ENCODE measurements around the gene SLC29A3. TPM values are rescaled to one million over a fixed set of nuclear protein-coding genes. Genes with fewer than 3 reads are reported as not detected.

The SLC29A3 gene
- polyA plus RNA-seq, 4 donors, result 0.45 to 16.9 (median 2.7) TPM

DNA sequence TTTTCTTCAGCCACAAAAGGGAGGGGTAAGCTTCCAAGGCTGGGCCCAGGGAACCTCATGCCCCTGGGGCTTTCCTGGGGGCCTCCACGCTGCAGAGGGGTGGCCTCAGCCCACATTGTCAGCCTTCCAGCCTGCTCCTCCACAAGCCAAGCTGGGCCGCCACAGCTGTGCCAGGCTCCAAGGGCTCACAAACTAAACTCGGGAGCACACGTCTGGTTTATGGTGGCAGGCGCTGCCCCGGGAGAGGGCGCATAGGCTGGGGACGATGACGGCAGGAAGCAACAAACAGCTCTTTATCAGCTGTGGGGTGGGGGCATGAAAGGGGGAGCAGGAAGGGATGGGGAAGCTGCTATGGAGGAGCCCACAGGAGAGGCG lies 71.4 kb downstream of the SLC29A3 start:
- no peak overlapping the region for H3K4me3 ChIP-seq (ENCODE audit: low read depth in 1 of 3, low read length in 3 of 3)
- H3K27me3 ChIP-seq (ENCODE audit: control insufficient read depth in 3 of 3, insufficient read depth in 3 of 3, low read length in 3 of 3), result peaks cover 0 to 15% (median 0%) of the 10 kb centered on the region in 3 donors
- no peaks in the 10 kb centered on the region for H3K9me3 ChIP-seq (ENCODE audit: control insufficient read depth in 2 of 2, insufficient read depth in 1 of 2, low read depth in 1 of 2, low read length in 1 of 2)
- no peak overlapping the region for H3K27ac ChIP-seq (ENCODE audit: low read depth in 1 of 3, low read length in 2 of 3)
- FAIRE-seq, result no peak
- peak in 1 of 2 donors; percentile 16 for DNase-seq
- WGBS, 3 donors, result 6 to 22% (median 11%) methylated on average over 10 of the region's 10 CpGs
- H3K36me3 ChIP-seq (ENCODE audit: control insufficient read depth in 3 of 3, insufficient read depth in 2 of 3, low read depth in 1 of 3, low read length in 3 of 3), result no peaks in the 10 kb centered on the region
- no peaks in the 10 kb centered on the region for H3K4me1 ChIP-seq (ENCODE audit: control insufficient read depth in 3 of 3, insufficient read depth in 2 of 3, low read depth in 1 of 3, low read length in 2 of 3)

DNA sequence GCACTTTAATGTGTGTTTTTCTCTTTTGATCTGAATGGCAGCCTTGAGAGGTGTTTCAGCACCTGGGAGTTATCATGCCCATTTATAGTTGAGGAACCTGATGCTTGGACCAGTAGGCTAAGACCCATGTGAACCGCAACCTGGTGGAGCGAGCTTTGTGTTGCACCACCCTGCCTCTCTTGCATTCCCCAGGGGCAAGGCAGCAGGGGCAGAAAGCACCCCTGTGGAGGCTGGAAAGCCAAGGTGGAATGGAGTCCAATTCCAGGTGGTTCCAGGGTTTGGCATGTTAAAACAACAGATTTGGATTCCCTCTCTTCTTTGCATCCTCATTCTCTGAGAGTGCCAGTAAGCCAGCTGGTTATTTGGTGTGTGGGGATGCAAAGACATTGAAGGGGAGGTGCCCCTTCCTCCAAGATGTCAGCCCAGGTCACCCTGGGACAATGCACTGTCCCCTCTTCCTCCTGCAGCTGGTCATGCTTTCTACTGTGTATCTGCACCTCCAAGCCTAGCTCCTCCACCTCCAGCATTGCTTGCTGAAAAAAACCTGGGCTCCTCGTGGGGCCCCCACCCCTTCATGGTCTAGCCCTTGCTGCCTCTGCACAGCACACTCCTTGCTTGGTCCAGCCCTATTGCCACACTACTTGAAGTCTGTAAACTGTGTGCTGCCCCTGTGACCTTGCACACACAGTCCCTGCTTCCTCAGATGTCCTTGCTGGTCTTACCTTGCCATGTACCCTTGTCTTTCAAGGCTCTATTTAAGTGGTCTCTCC lies 72.0 kb downstream of the SLC29A3 start:
- no peaks in the 10 kb centered on the region for H3K9me3 ChIP-seq (ENCODE audit: control insufficient read depth in 2 of 2, insufficient read depth in 1 of 2, low read depth in 1 of 2, low read length in 1 of 2)
- WGBS, 3 donors, result 65 to 80% (median 73%) methylated on average over 3 of the region's 3 CpGs
- H3K27ac ChIP-seq (ENCODE audit: low read depth in 1 of 3, low read length in 2 of 3), result no peak overlapping the region
- FAIRE-seq, result no peak
- H3K4me3 ChIP-seq (ENCODE audit: low read depth in 1 of 3, low read length in 3 of 3), result no peak overlapping the region
- no peaks in the 10 kb centered on the region for H3K4me1 ChIP-seq (ENCODE audit: control insufficient read depth in 3 of 3, insufficient read depth in 2 of 3, low read depth in 1 of 3, low read length in 2 of 3)
- H3K36me3 ChIP-seq (ENCODE audit: control insufficient read depth in 3 of 3, insufficient read depth in 2 of 3, low read depth in 1 of 3, low read length in 3 of 3), result no peaks in the 10 kb centered on the region
- peaks cover 0 to 19% (median 2%) of the 10 kb centered on the region in 3 donors for H3K27me3 ChIP-seq (ENCODE audit: control insufficient read depth in 3 of 3, insufficient read depth in 3 of 3, low read length in 3 of 3)
- DNase-seq, result no peak

DNA sequence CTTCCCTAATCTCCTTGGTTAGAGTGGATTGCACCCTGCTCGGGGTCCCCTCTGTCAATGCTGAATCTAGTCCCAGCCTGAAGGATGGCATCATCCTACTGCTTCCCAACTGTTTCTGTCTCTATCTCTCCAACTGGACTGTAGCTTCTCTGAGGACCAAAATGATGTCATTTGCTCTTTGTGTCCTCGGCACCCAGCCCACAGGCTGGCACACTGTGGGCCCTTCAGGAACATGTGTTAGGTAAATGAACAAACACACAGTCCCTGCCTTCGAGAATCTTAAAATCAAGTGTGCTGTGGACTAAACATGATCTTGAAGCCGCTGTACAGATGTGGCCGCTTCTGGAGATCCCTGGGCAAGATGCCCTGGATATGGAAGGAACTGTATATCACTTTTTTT lies 72.6 kb downstream of the SLC29A3 start:
- H3K36me3 ChIP-seq (ENCODE audit: control insufficient read depth in 3 of 3, insufficient read depth in 2 of 3, low read depth in 1 of 3, low read length in 3 of 3), result no peaks in the 10 kb centered on the region
- no peak for DNase-seq
- H3K4me3 ChIP-seq (ENCODE audit: low read depth in 1 of 3, low read length in 3 of 3), result no peak overlapping the region
- H3K27ac ChIP-seq (ENCODE audit: low read depth in 1 of 3, low read length in 2 of 3), result no peak overlapping the region
- no peaks in the 10 kb centered on the region for H3K4me1 ChIP-seq (ENCODE audit: control insufficient read depth in 3 of 3, insufficient read depth in 2 of 3, low read depth in 1 of 3, low read length in 2 of 3)
- WGBS, 3 donors, result 73 to 80% (median 76%) methylated on average over 5 of the region's 5 CpGs
- FAIRE-seq, result no peak
- no peaks in the 10 kb centered on the region for H3K9me3 ChIP-seq (ENCODE audit: control insufficient read depth in 2 of 2, insufficient read depth in 1 of 2, low read depth in 1 of 2, low read length in 1 of 2)
- H3K27me3 ChIP-seq (ENCODE audit: control insufficient read depth in 3 of 3, insufficient read depth in 3 of 3, low read length in 3 of 3), result peaks cover 0 to 20% (median 2%) of the 10 kb centered on the region in 3 donors

DNA sequence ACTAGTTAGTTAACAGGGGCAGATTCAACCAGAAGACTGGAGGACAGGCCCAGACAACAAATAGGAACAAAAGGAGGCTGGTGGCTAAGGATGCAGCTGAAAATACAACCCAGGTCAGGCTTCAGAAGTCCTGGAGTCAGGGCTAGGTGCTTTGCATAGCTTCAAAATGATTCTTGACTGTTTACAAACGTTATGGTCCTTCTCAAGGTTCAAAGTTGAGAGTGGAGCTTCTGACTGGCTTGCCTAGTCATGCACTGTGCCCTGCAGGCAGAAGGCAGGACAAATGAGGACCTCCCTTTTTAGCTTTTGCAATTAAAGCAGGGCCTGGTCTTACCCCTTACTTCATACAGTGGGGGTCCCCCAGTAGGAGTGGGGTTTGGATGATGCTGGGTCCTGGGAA lies 73.2 kb downstream of the SLC29A3 start:
- H3K27me3 ChIP-seq (ENCODE audit: control insufficient read depth in 3 of 3, insufficient read depth in 3 of 3, low read length in 3 of 3), result peaks cover 0 to 22% (median 2%) of the 10 kb centered on the region in 3 donors
- no peaks in the 10 kb centered on the region for H3K9me3 ChIP-seq (ENCODE audit: control insufficient read depth in 2 of 2, insufficient read depth in 1 of 2, low read depth in 1 of 2, low read length in 1 of 2)
- FAIRE-seq (no peak), DNase-seq (no peak)
- H3K36me3 ChIP-seq (ENCODE audit: control insufficient read depth in 3 of 3, insufficient read depth in 2 of 3, low read depth in 1 of 3, low read length in 3 of 3), result no peaks in the 10 kb centered on the region
- H3K4me1 ChIP-seq (ENCODE audit: control insufficient read depth in 3 of 3, insufficient read depth in 2 of 3, low read depth in 1 of 3, low read length in 2 of 3), result no peaks in the 10 kb centered on the region
- no peak overlapping the region for H3K4me3 ChIP-seq (ENCODE audit: low read depth in 1 of 3, low read length in 3 of 3)
- WGBS, 3 donors, result 0 to 31% (median 11%) methylated on average over 1 of the region's 1 CpG
- H3K27ac ChIP-seq (ENCODE audit: low read depth in 1 of 3, low read length in 2 of 3), result no peak overlapping the region

DNA sequence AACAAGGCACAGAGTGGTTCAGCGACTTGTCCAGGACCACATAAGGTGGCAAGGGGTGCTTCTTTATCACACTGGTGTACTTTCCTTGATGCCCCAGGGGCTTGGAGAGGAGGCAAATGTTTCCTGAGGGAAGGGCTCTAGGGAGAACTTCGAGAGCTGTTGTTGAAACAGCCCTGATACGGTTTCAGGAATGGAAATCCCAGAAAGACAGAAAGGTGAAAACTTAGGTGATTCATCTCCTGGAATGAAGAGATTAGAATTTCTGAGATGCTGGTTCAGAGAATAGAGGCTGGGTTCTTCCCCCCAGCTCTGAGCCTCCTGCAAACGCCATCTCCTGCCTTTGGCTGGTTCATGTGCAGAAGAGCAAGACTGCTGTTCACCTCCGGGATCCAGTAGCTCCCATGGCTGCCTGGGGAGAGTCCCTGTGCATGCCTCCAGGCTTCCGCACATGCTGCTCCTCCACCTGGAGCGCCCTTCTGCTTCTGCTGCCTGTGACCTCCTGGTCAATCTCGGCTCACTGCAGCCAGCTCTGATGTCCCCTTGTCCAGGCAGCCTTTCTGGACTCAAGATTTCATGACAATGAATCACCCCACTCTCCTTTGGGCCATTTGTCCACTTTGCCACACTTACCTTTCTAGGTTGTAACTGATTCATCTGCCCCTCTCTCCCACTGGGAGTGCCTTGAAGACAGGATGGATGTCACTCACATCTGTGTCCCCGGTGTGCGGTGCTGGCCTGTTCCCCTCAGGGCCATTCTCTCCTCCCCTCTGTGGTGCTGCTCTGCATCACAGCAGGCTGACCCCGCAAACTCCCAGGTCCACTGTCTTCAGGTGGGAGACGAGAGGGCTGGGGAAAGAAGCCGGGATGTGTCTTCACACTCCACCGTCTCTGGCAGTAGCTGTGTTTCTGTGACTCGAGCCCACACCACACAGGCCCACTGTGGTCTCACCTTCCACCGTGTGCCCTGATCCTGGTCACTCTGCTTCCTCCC lies 74.0 kb downstream of the SLC29A3 start:
- H3K36me3 ChIP-seq (ENCODE audit: control insufficient read depth in 3 of 3, insufficient read depth in 2 of 3, low read depth in 1 of 3, low read length in 3 of 3), result no peaks in the 10 kb centered on the region
- FAIRE-seq (no peak), DNase-seq (no peak)
- H3K4me3 ChIP-seq (ENCODE audit: low read depth in 1 of 3, low read length in 3 of 3), result no peak overlapping the region
- H3K27me3 ChIP-seq (ENCODE audit: control insufficient read depth in 3 of 3, insufficient read depth in 3 of 3, low read length in 3 of 3), result peaks cover 0 to 30% (median 9%) of the 10 kb centered on the region in 3 donors
- WGBS, 3 donors, result 83 to 84% (median 83%) methylated on average over 16 of the region's 16 CpGs
- peaks cover 0 to 8% (median 0%) of the 10 kb centered on the region in 3 donors for H3K4me1 ChIP-seq (ENCODE audit: control insufficient read depth in 3 of 3, insufficient read depth in 2 of 3, low read depth in 1 of 3, low read length in 2 of 3)
- no peak overlapping the region for H3K27ac ChIP-seq (ENCODE audit: low read depth in 1 of 3, low read length in 2 of 3)
- no peaks in the 10 kb centered on the region for H3K9me3 ChIP-seq (ENCODE audit: control insufficient read depth in 2 of 2, insufficient read depth in 1 of 2, low read depth in 1 of 2, low read length in 1 of 2)

DNA sequence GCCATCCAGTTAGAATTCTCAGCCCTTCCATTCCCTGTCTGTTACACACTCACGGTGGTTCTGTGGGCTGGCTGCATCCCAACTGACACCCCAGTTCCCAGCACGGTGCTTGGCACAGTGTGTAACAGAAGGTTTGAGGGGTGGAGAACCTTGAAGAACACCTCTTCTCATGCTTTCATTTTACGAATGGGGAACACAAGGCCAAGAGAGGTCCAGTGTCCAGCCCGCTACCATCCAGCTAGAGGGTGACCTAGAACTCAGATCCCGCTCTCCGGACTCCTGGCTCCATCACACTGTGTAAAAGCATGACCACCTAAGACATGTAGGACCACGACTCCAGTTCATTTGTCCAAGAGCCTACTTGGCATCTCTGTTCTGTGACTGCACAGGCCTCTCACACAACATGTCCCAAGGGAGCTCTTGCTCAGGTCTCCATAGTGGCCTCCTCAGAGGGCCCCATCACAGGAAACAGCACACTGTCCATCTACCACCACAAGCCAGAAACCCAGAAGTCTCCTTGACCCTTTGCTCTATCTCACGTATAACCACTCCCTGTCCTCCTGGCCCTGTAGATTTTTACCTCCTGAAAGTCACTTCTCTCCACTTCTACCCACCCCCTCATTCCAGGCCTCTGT lies 74.9 kb downstream of the SLC29A3 start:
- Histone ChIP-seq H3K27me3 (ENCODE audit: control insufficient read depth in 3 of 3, insufficient read depth in 3 of 3, low read length in 3 of 3) (peaks cover 3 to 36% (median 18%) of the 10 kb centered on the region in 3 donors), H3K4me1 (ENCODE audit: control insufficient read depth in 3 of 3, insufficient read depth in 2 of 3, low read depth in 1 of 3, low read length in 2 of 3) (peaks cover 0 to 9% (median 0%) of the 10 kb centered on the region in 3 donors), H3K9me3 (ENCODE audit: control insufficient read depth in 2 of 2, insufficient read depth in 1 of 2, low read depth in 1 of 2, low read length in 1 of 2) (no peaks in the 10 kb centered on the region), H3K4me3 (ENCODE audit: low read depth in 1 of 3, low read length in 3 of 3) (no peak overlapping the region), H3K36me3 (ENCODE audit: control insufficient read depth in 3 of 3, insufficient read depth in 2 of 3, low read depth in 1 of 3, low read length in 3 of 3) (no peaks in the 10 kb centered on the region), H3K27ac (ENCODE audit: low read depth in 1 of 3, low read length in 2 of 3) (no peak overlapping the region)
- DNase-seq (no peak), FAIRE-seq (no peak)
- WGBS, 3 donors, result 78 to 88% (median 87%) methylated on average over 8 of the region's 8 CpGs

DNA sequence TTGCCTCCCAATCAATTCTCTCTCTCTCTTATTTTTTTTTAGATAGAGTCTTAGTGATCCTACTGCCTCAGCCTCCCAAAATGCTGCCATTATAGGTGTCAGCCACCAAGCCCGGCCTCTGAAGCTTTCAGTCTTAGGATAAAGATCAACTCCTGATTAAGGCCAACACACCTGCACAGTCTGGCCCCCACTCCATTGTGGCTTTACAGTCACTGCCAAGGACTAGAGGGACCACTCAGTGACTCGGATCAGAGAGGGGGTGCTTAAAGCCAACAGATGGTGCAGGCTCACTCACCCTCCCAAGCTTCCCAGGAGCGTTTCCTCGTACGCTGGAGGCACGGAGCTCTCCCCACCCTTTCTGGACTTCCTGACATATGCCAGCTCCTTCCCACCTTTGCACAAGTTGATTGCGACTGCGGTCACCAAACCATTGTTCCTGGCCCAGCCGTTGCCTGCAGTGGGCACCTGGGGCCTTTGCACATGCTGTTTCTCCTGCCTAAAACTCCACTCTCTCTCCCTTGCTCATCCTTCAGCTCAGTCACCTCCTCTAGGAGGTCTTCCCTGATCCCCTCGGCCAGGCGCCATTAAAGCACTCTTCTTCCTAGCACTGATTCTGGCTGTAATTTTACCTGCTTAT lies 76.0 kb downstream of the SLC29A3 start:
- H3K4me1 ChIP-seq (ENCODE audit: control insufficient read depth in 3 of 3, insufficient read depth in 2 of 3, low read depth in 1 of 3, low read length in 2 of 3), result peaks cover 0 to 9% (median 0%) of the 10 kb centered on the region in 3 donors
- H3K9me3 ChIP-seq (ENCODE audit: control insufficient read depth in 2 of 2, insufficient read depth in 1 of 2, low read depth in 1 of 2, low read length in 1 of 2), result no peaks in the 10 kb centered on the region
- DNase-seq (no peak), FAIRE-seq (no peak)
- H3K4me3 ChIP-seq (ENCODE audit: low read depth in 1 of 3, low read length in 3 of 3), result no peak overlapping the region
- no peak overlapping the region for H3K27ac ChIP-seq (ENCODE audit: low read depth in 1 of 3, low read length in 2 of 3)
- H3K36me3 ChIP-seq (ENCODE audit: control insufficient read depth in 3 of 3, insufficient read depth in 2 of 3, low read depth in 1 of 3, low read length in 3 of 3), result no peaks in the 10 kb centered on the region
- WGBS, 3 donors, result 91 to 95% (median 92%) methylated on average over 11 of the region's 11 CpGs
- H3K27me3 ChIP-seq (ENCODE audit: control insufficient read depth in 3 of 3, insufficient read depth in 3 of 3, low read length in 3 of 3), result peaks cover 3 to 44% (median 28%) of the 10 kb centered on the region in 3 donors

DNA sequence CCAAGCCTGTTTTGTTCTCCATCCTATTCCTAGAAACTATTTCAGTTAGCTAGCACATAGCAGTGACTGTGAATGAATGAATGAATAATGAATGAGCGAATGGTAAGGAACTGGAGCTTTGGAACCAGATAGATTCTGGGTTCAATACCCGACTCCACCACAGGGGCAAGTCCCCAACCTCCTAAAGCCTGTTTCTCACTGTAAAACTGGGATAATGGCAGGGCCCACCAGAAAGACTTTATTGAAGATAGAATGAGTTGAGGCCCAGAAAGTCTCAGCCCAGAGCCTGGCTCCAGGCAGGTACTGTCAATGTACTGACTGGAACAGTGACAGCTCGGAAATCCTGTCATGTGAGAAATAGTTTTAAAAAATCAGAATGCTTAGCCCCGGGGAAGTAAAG lies 76.6 kb downstream of the SLC29A3 start:
- no peaks in the 10 kb centered on the region for H3K9me3 ChIP-seq (ENCODE audit: control insufficient read depth in 2 of 2, insufficient read depth in 1 of 2, low read depth in 1 of 2, low read length in 1 of 2)
- FAIRE-seq (no peak), DNase-seq (no peak)
- H3K27ac ChIP-seq (ENCODE audit: low read depth in 1 of 3, low read length in 2 of 3), result no peak overlapping the region
- peaks cover 0 to 9% (median 0%) of the 10 kb centered on the region in 3 donors for H3K4me1 ChIP-seq (ENCODE audit: control insufficient read depth in 3 of 3, insufficient read depth in 2 of 3, low read depth in 1 of 3, low read length in 2 of 3)
- 86 to 89% (median 89%) methylated on average over 4 of the region's 4 CpGs for WGBS, 3 donors
- H3K4me3 ChIP-seq (ENCODE audit: low read depth in 1 of 3, low read length in 3 of 3), result no peak overlapping the region
- no peaks in the 10 kb centered on the region for H3K36me3 ChIP-seq (ENCODE audit: control insufficient read depth in 3 of 3, insufficient read depth in 2 of 3, low read depth in 1 of 3, low read length in 3 of 3)
- peaks cover 3 to 44% (median 32%) of the 10 kb centered on the region in 3 donors for H3K27me3 ChIP-seq (ENCODE audit: control insufficient read depth in 3 of 3, insufficient read depth in 3 of 3, low read length in 3 of 3)

Data from small intestine (tissue), 7 donors.